Nephron (organoid): ENCODE data around the gene ZBP1.
A peak's percentile ranks its signal among the peaks of the same experiment; 100 is the strongest.

ENCODE experiments used
- H3K27ac Mint-ChIP-seq, 3 experiments: 2 replicates each; pipeline ENCODE4 v1.8.0; 2020; ENCODE audit warnings: mixed read lengths in 3 of 3, mild to moderate bottlenecking in 2 of 3, moderate library complexity in 1 of 3
- H3K27me3 Mint-ChIP-seq: 2 replicates; pipeline ENCODE4 v1.8.0; 2021; ENCODE audit warnings: low read depth, mild to moderate bottlenecking, moderate library complexity, mixed read lengths
- H3K36me3 Mint-ChIP-seq: 2 replicates; pipeline ENCODE4 v1.8.0; 2020; ENCODE audit warnings: low read depth, mixed read lengths
- H3K4me1 Mint-ChIP-seq: 2 replicates; pipeline ENCODE4 v1.8.0; 2020; ENCODE audit warnings: mixed read lengths
- H3K4me3 Mint-ChIP-seq, 3 experiments: 2 replicates each; pipeline ENCODE4 v1.8.0; 2020; ENCODE audit warnings: mild to moderate bottlenecking in 3 of 3, mixed read lengths in 3 of 3, moderate library complexity in 2 of 3
- H3K9me3 Mint-ChIP-seq: 2 replicates; pipeline ENCODE4 v1.8.0; 2020; ENCODE audit warnings: mixed read lengths
- CTCF ChIP-seq, 3 experiments: fragments of 200-600 bp; sonication (generic); IDR thresholded peaks; one replicate each; pipeline ENCODE4 v1.5.0; 2021; ENCODE audit warnings: antibody characterized with exemption in 3 of 3; ENCODE audit not compliant: unreplicated experiment in 3 of 3

Gene ZBP1

GRCh38 chr20:57582432-57583288, 37.6 kb downstream of the ZBP1 start:
- H3K4me3 Mint-ChIP-seq: peak overlapping the region; percentile 54 to 66 (median 57)
- TF ChIP-seq CTCF (IDR thresholded peaks at IDR 0.05; ENCODE audit: unreplicated experiment in 3 of 3): peak; percentile 55 to 65 (median 56)
- peaks cover 61% of the 10 kb centered on the region for H3K27me3 Mint-ChIP-seq
- peak overlapping the region; percentile 80 to 94 (median 86) for H3K27ac Mint-ChIP-seq
- H3K4me1 Mint-ChIP-seq: peaks cover 50% of the 10 kb centered on the region
- no peaks in the 10 kb centered on the region for H3K36me3 Mint-ChIP-seq
- H3K9me3 Mint-ChIP-seq: peaks cover 6% of the 10 kb centered on the region

GRCh38 chr20:57582029-57582378, 38.2 kb downstream of the ZBP1 start:
- Mint-ChIP-seq H3K4me3 (peak overlapping the region in 2 of 3 experiments; percentile 11 to 40), H3K36me3 (no peaks in the 10 kb centered on the region)
- no peak for TF ChIP-seq CTCF (IDR thresholded peaks at IDR 0.05; ENCODE audit: unreplicated experiment in 3 of 3)

DNA sequence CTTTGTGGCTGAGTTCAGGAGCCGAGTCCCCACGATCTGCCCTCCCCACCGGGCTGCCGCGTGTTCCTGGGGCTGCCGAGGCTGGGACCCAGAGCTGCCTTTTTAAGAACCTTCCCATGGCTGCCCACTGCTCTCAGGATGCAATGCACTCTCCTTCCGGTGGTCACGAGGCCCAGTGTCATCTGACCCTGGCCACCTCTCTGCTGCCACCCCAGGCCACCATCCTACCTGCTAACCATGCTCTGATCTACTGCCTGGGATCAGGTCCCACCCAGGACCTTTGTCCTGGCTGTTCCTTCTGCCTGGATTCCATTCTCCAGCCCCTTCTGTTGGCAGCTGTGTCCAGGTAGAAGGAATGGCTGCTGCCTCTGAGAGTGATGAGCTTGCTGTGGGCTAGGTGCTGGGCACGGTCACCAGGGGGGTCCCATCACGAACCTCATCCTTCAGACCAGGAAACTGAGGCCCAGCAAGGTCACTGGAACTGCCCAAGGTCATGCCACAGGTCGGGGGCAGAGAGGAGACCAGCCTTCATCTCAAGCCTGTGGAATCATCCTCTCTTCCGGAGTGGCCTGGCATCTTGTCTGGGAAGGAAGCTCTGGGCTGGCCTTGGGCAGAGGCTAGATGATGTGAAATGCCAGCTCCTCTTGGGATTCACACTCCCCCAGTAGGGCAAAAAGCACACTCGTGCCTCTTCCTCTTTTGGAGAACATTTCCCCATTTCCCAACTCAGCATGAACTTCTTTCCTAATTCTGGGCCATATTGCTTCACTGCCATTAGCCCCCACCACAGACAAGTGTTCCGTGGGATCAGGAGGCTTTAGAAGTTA, 38.8 kb downstream of the ZBP1 start:
- H3K27ac Mint-ChIP-seq: peak overlapping the region; percentile 80 to 95 (median 86)
- H3K4me3 Mint-ChIP-seq: peak overlapping the region in 2 of 3 experiments; percentile 11
- TF ChIP-seq CTCF (IDR thresholded peaks at IDR 0.05; ENCODE audit: unreplicated experiment in 3 of 3): no peak
- no peaks in the 10 kb centered on the region for H3K9me3 Mint-ChIP-seq
- H3K36me3 Mint-ChIP-seq: no peaks in the 10 kb centered on the region
- H3K27me3 Mint-ChIP-seq: peaks cover 61% of the 10 kb centered on the region
- H3K4me1 Mint-ChIP-seq: peaks cover 50% of the 10 kb centered on the region

More at GRCh38 chr20:57582029-57582378, 38.2 kb downstream of the ZBP1 start:
- Mint-ChIP-seq H3K27ac (peak overlapping the region; percentile 80 to 94 (median 86)), H3K9me3 (peaks cover 4% of the 10 kb centered on the region), H3K4me1 (peaks cover 50% of the 10 kb centered on the region), H3K27me3 (peaks cover 61% of the 10 kb centered on the region)

DNA sequence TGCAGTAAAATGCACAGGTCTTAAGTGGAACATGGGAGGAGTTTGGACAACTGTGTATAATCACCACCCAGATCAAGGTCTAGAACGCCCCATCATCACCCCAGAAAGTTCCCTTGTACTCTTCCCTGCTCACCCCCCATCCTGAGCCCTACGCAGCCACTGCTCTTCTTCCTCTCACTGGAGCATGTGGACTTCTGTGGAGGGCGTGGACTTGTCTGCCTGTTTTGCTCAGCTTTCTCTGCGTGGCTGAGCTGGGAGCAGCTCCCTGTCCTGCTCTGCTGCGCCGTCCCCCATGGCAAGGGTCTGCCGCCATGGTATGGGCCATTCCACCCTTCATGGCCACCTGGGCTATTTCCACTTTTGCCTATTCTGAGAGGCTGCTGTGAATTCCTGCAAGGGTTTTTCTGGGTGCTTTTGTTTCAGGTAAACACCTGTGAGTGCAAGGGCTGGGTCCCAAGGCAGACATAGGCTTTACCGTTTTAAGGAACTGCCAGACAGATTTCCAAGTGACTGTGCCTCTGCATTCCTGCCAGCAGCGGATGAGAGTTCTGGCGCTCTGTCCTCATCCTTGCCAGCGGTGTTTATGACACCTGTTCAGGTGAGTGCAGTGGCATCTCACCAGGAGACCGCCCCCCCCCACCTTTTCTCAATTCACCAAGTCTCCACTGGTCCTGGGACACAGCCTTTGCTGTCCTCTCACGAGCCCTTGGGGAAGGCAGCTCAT, 39.6 kb downstream of the ZBP1 start:
- Mint-ChIP-seq H3K4me3 (peak overlapping the region; percentile 42 to 59 (median 49)), H3K9me3 (no peaks in the 10 kb centered on the region), H3K27me3 (peaks cover 61% of the 10 kb centered on the region), H3K36me3 (no peaks in the 10 kb centered on the region), H3K27ac (peak overlapping the region; percentile 7 to 95 (median 71)), H3K4me1 (peaks cover 49% of the 10 kb centered on the region)
- TF ChIP-seq CTCF (IDR thresholded peaks at IDR 0.05; ENCODE audit: unreplicated experiment in 3 of 3): no peak

- peaks cover 42% of the 10 kb centered on the region for H3K4me1 Mint-ChIP-seq
- peak overlapping the region; percentile 7 to 95 (median 71) for H3K27ac Mint-ChIP-seq
- TF ChIP-seq CTCF (IDR thresholded peaks at IDR 0.05; ENCODE audit: unreplicated experiment in 3 of 3): no peak
- H3K36me3 Mint-ChIP-seq: no peaks in the 10 kb centered on the region
- H3K4me3 Mint-ChIP-seq: peak overlapping the region; percentile 42 to 59 (median 49)
- H3K9me3 Mint-ChIP-seq: no peaks in the 10 kb centered on the region
- peaks cover 59% of the 10 kb centered on the region for H3K27me3 Mint-ChIP-seq
Measured at GRCh38 chr20:57579898-57580447, 40.3 kb downstream of the ZBP1 start.
